ENCODE data around the gene PHACTR2.
A peak's percentile ranks its signal among the peaks of the same experiment; 100 is the strongest.
"Not testable (repeated sequence)": the region's sequence is repeated elsewhere in the genome, so short reads cannot be mapped to it uniquely, and the experiment has no call there.

The PHACTR2 gene

GRCh38 chr6:143822584-143823024, 144.8 kb downstream of the PHACTR2 start:
- DNase-seq: peak; percentile 61

- DNase-seq: no peak
Measured at GRCh38 chr6:143823548-143823947, 145.8 kb downstream of the PHACTR2 start.

GRCh38 chr6:143828572-143828971, 150.8 kb downstream of the PHACTR2 start:
- no peak for DNase-seq

DNA sequence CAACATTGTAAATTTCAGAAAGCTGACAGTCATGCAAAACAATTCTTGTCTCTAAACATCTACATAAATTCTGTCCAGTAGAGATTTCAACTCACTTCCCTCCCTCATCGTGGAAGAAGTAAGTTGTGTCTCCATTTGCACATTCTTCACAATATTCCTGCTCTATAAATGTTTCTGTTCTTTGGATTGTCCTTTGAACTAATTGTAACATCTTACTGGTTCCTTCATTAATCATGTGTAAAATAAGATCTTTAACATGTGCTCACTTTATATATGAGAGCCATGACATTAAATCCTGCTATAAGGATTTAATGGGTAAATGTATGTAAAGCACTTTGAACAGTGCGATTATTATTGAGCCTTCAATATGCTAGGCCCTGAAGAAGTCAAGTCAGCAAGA, 158.4 kb downstream of the PHACTR2 start:
- no peak for DNase-seq

DNA sequence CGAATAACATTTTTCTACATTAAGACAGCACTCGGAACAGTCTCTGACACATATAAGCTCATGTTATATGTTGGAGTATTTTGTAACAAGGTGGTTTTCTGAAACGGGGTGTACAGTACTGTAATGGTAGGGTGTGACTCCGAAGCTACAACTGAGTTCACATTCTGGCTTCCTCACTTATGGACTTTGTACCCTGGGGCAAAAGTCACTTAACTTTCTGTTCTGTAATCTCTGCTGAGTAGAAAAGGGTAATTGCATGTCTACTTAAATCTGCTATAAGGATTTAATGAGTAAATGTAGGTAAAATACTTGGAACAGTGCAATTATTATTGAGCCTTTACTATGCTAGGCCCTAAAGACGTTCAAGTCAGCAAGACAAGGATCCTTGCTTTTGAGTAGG, 160.6 kb downstream of the PHACTR2 start:
- DNase-seq: no peak

DNA sequence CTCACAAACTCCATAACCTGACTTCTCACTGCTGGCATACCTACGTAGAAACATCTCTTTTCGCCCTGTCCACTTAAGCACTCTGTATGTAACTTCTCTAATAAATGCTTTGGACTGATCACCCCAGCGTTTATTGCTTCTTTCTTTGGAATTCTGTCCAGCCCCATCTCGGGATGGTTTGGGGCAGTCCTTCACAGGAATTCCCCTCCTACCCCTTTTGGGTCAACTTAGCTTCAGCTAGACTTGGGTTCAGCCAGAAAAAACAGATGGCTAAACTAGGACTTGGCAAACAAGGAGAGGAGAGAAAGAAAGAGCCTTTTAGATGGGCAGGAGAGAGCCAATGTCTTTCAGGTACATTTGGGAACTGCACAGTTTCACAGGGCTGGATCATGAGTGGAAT, 161.4 kb downstream of the PHACTR2 start:
- DNase-seq: no peak

DNA sequence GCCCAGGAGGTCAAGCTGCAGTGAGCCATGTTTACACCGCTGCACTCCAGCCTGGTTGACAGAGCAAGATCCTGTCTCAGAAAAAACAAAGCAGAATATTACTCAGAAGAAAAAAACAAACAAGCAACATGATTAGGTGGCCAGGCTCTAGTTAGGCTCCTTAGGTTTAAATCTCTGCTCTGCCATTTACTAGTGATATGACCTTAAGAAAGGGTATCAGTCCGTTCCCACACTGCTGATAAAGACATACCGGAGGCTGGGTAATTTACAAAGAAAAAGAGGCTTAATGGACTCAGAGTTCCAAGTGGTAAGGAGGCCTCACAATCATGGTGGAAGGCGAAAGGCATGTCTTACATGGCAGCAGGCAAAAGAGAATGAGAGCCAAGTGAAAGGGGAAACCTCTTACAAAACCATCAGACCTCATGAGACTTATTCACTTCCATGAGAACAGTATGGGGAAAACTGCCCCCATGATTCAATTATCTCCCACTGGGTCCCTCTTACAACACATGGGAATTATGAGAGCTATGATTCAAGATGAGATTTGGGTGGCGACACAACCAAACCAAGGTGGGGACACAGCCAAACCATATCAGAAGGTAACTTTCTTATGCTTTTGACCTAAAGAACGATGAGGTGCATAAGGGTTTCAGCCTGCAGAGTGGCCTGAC, 163.0 kb downstream of the PHACTR2 start:
- DNase-seq: no peak

- no peak for DNase-seq
Measured at GRCh38 chr6:143842461-143842901, 164.7 kb downstream of the PHACTR2 start.

DNA sequence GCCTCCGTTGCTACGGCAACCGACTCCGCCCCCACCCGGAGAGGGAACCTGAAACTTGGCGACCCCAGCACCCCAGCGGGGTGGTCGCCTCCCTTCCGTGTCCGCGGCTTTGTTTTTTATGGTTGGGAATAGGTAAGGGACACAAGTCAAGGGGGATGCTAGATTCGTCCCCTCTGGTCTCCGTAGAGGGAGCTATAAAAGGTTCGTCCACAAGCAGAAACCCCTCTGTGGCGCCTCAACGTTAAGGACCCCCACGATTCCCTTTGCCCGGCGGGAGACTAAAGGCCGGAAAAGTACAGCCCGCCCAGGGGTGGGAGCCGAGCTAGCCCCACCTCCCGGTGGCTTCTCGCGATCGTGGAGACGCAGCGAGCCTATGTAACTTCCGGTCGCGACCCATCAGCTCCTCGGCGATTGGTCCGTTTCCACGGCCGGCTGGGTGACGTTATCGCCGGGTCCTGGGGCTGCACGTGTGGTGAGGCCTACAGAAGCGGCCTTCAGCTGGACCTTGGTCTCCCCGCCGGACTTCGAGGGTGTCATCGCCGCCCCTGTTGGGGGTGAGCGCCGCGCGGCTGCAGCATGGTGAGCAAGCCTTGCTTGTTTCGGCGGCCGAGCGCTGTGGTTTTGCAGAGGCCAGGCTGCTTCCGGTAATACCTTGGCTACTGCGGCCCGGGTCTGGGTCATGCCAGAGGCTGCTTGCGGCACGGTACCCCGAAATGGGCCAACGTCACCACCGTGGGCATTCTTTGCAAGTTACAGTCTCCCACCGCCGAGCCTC, 165.3 kb downstream of the PHACTR2 start, which contains the start of gene LTV1:
TSS of gene LTV1 (plus strand) at position 437 of the 775 bp plus-strand sequence. CDS start at position 577, 140 bp downstream.
- DNase-seq: peak; percentile 97

GRCh38 chr6:143843677-143843999, 165.9 kb downstream of the PHACTR2 start:
- no peak for DNase-seq

DNA sequence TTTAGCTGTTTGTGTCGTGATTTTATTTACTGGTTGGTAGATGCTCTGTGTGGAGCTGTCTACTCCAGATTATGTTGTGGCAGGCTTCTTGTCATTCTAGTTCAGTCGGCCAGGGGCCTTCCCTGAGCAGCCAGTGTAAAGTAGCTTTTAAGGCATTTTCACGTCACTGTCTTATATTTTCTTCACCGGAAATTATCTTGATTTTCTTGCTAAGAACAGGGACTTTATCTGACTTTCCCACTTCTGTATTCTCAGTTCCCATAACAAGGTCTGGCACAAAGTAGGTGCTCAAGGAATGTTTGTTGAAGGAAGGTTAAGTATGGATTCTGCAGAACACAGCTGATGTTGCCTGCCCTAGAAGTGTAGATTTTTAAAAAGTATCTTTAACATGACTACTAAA, 166.2 kb downstream of the PHACTR2 start:
- peak; percentile 3 for DNase-seq

DNA sequence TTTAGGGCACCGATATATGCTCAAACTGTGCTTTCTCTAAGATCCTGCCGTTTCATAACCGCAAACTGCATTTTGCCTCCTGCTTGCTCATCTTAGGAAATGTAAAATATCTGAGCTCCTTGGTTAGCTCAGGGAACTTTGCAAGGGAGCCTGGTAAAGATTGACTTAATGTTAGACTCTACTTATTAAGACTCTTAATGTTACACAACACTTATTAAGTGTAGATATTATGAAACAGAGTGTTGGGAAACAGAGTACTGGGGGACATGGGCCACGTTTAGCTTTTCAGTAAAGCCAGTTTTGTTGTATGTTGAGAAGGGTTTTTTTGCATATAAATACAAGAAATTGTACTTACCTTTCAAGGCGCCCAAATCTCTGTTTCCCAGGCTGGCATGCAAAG, 167.3 kb downstream of the PHACTR2 start:
- no peak for DNase-seq

- not testable (repeated sequence) for DNase-seq
Measured at GRCh38 chr6:143851706-143852105, 173.9 kb downstream of the PHACTR2 start.

DNA sequence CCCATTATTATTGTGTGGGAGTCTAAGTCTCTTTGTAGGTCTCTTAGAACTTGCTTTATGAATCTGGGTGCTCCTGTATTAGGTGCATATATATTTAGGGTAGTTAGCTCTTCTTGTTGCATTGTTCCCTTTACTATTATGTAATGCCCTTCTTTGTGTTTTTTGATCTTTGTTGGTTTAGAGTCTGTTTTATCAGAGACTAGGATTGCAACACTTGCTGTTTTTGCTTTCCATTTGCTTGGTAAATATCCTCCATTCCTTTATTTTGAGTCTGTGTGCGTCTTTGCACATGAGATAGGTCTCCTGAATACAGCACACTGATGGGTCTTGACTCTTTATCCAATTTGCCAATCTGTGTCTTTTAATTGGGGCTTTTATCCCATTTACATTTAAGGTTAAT, 177.3 kb downstream of the PHACTR2 start:
- DNase-seq: not testable (repeated sequence)

GRCh38 chr6:143856762-143857161, 179.0 kb downstream of the PHACTR2 start:
- DNase-seq: not testable (repeated sequence)

- DNase-seq: no peak
Measured at GRCh38 chr6:143857651-143858050, 179.9 kb downstream of the PHACTR2 start.

DNA sequence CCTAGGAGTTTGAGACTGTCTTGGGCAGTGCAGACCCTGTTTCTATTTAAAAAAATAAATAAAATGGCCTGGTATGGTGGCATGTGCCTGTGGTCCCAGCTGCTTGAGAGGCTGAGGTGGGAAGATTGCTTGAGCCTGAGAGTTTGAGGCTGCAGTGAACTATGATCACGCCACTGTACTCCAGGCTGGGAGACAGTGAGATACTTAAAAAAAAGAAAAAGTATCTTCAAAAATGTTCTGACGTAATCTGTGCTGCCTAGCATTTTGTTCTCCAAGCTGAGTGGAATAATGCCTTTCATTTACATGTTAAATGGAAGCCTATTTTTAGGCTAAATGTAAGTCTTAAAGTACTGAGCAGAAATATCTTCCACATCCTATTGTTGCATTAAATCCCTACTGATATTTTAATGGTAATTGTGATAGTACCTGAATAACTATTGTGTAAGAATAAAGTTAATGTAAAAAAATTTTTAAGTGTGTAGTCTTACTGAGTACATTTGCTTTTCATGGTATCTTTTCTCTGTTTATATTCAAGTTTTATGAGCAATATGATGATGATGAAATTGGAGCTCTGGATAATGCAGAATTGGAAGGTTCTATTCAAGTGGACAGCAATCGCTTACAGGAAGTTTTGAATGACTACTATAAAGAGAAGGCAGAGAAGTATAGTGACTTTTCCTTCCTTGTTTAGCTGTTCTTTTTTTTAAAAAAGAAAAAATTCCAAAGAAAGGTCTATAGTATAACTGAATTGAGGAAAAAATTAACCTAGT, 182.3 kb downstream of the PHACTR2 start:
- no peak for DNase-seq

DNA sequence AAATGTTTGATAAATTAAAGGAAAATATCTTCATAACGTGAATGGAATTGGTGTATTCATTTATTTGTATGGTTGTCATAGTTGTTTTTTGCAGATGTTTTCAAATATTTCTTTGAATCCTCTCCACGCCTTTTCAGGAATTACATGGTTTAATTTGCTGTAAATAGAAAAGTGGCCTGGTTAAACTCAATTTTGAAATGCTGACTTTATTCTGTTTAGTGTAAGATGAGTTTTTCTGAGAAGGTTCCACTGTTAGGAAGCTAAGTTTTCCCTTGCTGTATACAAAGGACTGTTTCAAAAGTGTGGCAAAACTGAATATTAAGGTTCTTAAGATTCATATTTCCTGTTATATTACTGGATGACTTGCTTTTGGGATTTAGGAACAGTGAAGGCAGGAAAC, 186.0 kb downstream of the PHACTR2 start:
- DNase-seq: no peak

DNA sequence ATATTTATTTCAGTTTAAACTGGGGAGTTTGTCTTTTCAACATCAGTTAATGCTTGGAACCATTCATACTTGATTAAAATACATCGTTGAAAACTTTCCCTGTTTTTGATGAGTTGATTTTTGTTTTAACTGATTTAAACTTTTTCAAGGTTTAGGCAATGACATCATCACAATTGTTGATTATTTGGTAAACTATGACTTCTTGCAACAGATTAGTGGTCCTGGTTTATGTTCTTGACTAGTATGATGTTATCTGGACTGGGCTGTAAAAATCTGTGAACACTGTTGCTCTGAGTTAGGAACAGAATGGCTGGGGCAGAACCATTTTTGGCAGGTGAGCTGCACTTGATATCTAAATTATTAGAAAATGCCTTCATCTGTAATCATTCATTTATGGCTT, 186.5 kb downstream of the PHACTR2 start, which contains the start of gene ZC2HC1B:
TSS of gene ZC2HC1B (plus strand) at position 241 of the 400 bp plus-strand sequence. CDS start at position 307, 66 bp downstream.
- no peak for DNase-seq

DNA sequence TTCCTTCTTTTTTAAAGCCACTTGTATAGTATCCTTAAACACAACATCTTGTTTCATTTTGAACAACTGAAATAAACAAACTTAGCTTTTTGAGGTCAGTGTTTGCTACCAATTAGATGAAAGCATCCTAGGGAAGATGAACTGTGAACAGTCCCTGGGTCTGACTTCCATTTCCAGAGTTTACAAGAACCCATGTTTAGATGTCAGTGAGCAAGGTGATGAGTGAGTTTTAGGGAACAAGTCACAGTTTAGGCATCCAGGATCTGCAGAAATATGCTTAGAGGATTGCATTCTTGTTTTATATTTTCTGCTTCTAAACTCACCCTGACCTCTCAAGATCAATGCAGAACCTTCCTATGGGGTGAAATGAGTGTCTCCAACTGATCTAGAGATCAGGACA, 189.5 kb downstream of the PHACTR2 start:
- peak; percentile 3 for DNase-seq

- not testable (repeated sequence) for DNase-seq
Measured at GRCh38 chr6:143868808-143869207, 191.0 kb downstream of the PHACTR2 start.

DNA sequence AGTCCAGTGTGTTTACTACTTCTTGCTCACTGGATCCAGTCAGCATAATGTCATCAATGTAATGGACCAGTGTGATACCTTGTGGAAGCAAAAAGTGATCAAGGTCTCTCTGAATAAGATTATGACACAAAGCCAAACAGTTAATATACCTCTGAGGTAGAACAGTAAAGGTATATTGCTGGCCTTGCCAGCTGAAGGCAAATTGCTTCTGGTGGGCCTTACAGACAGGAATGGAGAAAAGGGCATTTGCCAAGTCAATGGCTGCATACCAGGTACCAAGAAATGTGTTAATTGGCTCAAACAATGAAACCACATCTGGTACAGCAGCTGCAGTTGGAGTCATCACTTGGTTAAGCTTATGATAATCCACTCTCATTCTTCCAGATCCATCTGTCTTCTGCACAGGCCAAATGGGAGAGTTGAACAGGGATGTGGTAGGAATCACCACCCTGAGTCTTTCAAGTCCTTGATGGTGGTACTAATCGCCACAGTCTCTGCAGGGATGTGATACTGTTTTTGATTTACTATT, 193.5 kb downstream of the PHACTR2 start:
- not testable (repeated sequence) for DNase-seq

GRCh38 chr6:143872201-143872600, 194.4 kb downstream of the PHACTR2 start:
- DNase-seq: peak; percentile 6
